ENCODE measurements around the gene TIMM22. TPM values are rescaled to one million over a fixed set of nuclear protein-coding genes. Genes with fewer than 3 reads are reported as not detected.

Gene TIMM22
- total RNA-seq, 1 donor: 10.5 TPM

DNA sequence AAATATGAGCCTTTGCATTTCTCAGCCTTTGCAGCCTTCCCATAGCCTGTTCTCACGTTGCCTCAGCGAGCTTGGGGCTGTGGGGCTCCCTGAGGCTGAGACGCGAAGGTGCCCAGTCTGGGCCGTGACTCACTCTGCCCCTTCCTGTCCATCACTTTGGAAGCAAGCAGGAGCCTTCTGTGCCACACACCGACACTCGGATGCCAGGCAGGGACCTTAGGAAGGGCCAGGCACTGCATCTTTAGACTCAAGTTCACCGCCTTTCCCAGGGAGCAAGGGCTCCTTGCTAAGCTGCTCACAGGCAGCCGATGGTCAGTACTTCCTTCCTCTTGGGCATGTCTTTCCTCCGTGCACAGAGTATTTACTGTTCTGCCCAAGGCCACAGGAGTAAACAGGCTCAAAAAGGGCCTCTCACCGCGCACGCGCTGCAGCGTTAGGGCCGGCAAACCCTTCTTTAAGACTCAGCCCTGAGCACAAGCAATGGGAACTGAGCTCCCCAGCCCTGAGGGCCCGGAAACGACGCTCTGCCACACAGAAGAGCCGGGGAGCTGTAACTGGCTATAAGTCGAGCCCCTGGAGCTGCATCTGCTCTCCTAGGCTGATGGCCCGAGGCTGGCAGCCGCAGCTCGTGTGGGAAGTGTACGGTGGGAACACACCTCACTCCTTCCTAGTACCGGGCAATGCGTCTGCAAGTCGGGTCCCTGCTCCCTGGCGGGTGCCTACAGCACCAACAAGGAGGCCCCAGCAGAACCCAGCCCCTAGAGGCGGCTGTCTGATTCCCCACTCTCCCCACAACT is 7.2 kb downstream of the TIMM22 start:
- Histone ChIP-seq H3K36me3 (ENCODE audit: insufficient read depth, low read length) (peaks cover 61% of the 10 kb centered on the region), H4K20me1 (ENCODE audit: insufficient read depth, low read length) (peaks cover 51% of the 10 kb centered on the region), H3K4me3 (ENCODE audit: insufficient read depth, low read length) (no peak overlapping the region), H3K79me2 (ENCODE audit: insufficient read depth, low read length) (peaks cover 10% of the 10 kb centered on the region), H3K27ac (ENCODE audit: low read depth, low read length) (no peak overlapping the region), H3K4me2 (ENCODE audit: insufficient read depth, low read length) (no peak overlapping the region), H3K27me3 (ENCODE audit: insufficient read depth, low read length) (no peaks in the 10 kb centered on the region), H2AFZ (ENCODE audit: low read length) (no peak overlapping the region), H3K9me3 (ENCODE audit: low read depth, low read length) (no peaks in the 10 kb centered on the region), H3K4me1 (ENCODE audit: insufficient read depth, low read length) (peaks cover 48% of the 10 kb centered on the region)
- peak; percentile 89 for DNase-seq (ENCODE audit: insufficient read length, low spot score, missing footprints)
- TF ChIP-seq, protein P1, sequence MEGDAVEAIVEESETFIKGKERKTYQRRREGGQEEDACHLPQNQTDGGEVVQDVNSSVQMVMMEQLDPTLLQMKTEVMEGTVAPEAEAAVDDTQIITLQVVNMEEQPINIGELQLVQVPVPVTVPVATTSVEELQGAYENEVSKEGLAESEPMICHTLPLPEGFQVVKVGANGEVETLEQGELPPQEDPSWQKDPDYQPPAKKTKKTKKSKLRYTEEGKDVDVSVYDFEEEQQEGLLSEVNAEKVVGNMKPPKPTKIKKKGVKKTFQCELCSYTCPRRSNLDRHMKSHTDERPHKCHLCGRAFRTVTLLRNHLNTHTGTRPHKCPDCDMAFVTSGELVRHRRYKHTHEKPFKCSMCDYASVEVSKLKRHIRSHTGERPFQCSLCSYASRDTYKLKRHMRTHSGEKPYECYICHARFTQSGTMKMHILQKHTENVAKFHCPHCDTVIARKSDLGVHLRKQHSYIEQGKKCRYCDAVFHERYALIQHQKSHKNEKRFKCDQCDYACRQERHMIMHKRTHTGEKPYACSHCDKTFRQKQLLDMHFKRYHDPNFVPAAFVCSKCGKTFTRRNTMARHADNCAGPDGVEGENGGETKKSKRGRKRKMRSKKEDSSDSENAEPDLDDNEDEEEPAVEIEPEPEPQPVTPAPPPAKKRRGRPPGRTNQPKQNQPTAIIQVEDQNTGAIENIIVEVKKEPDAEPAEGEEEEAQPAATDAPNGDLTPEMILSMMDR (IDR thresholded peaks at IDR 0.05; ENCODE audit: extremely low read depth, low read depth, low read length): no peak

DNA sequence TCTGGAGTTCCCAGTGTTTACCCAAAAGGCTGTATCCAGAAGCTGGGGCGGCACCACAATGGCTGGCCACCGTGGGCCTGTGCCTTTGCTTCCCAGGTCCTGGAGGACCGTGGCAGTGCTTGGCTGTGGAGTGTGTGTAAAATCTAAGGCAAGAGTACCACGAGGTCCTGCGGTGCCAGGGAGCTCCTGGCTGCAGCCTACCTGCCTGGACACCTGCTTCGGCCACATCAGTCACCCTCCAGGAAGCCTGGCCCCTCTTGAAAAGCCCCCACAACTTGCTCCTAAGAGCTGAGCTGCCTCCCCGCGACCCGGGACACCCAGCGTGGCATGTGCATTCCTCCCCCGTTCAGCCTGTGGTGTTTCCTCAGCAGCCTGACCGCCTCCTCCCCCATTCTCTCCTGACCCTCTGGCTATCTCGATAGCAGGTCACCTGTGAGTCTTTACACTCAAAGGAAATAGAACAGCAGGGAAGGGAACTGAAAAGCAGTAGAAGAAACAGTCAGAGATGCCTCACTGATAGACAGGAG is 7.9 kb downstream of the TIMM22 start:
- Histone ChIP-seq H3K4me1 (ENCODE audit: insufficient read depth, low read length) (peaks cover 48% of the 10 kb centered on the region), H3K79me2 (ENCODE audit: insufficient read depth, low read length) (peaks cover 5% of the 10 kb centered on the region), H3K4me3 (ENCODE audit: insufficient read depth, low read length) (no peak overlapping the region), H3K9me3 (ENCODE audit: low read depth, low read length) (no peaks in the 10 kb centered on the region), H2AFZ (ENCODE audit: low read length) (no peak overlapping the region), H3K27ac (ENCODE audit: low read depth, low read length) (no peak overlapping the region), H4K20me1 (ENCODE audit: insufficient read depth, low read length) (peaks cover 46% of the 10 kb centered on the region), H3K4me2 (ENCODE audit: insufficient read depth, low read length) (no peak overlapping the region), H3K36me3 (ENCODE audit: insufficient read depth, low read length) (peaks cover 55% of the 10 kb centered on the region), H3K27me3 (ENCODE audit: insufficient read depth, low read length) (no peaks in the 10 kb centered on the region)
- TF ChIP-seq, protein P1 (IDR thresholded peaks at IDR 0.05; ENCODE audit: extremely low read depth, low read depth, low read length): no peak
- peak; percentile 87 for DNase-seq (ENCODE audit: insufficient read length, low spot score, missing footprints)

DNA sequence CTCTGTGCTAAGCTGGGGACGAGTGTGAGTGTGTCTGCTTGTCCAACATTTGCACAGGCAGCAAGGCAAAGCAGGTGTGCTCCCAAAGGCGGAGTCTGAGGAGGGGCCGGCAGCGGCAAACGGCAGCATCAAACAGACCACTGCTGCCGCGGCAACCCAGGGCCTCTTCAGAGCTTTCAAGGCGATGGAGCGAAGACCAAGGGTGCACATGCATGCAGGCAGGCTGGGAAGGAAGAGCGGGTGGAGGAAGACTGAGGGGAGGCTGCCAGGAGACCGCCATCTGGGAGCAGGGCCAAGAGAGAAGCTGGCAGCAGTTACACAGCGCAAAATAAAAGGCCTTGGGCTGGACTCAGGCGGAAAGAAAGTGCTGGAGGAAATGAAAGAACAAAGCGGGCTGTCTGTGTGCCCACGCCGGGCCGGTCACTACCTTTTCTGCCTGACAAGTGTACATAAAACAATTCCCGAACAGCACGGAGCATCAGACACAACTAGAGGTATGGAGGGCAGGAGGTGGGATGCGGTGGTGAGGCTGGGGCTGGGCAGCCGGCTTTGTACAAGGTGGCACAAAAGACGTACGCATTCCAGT is 8.5 kb downstream of the TIMM22 start:
- TF ChIP-seq, protein P1 (IDR thresholded peaks at IDR 0.05; ENCODE audit: extremely low read depth, low read depth, low read length): no peak
- no peak overlapping the region for H3K4me3 ChIP-seq (ENCODE audit: insufficient read depth, low read length)
- no peak overlapping the region for H2AFZ ChIP-seq (ENCODE audit: low read length)
- no peaks in the 10 kb centered on the region for H3K9me3 ChIP-seq (ENCODE audit: low read depth, low read length)
- H3K4me2 ChIP-seq (ENCODE audit: insufficient read depth, low read length): peak overlapping the region; percentile 34
- peaks cover 55% of the 10 kb centered on the region for H3K36me3 ChIP-seq (ENCODE audit: insufficient read depth, low read length)
- peaks cover 5% of the 10 kb centered on the region for H3K79me2 ChIP-seq (ENCODE audit: insufficient read depth, low read length)
- peak; percentile 97 for DNase-seq (ENCODE audit: insufficient read length, low spot score, missing footprints)
- no peak overlapping the region for H3K27ac ChIP-seq (ENCODE audit: low read depth, low read length)
- H3K4me1 ChIP-seq (ENCODE audit: insufficient read depth, low read length): peaks cover 46% of the 10 kb centered on the region
- no peaks in the 10 kb centered on the region for H3K27me3 ChIP-seq (ENCODE audit: insufficient read depth, low read length)
- H4K20me1 ChIP-seq (ENCODE audit: insufficient read depth, low read length): peaks cover 43% of the 10 kb centered on the region

DNA sequence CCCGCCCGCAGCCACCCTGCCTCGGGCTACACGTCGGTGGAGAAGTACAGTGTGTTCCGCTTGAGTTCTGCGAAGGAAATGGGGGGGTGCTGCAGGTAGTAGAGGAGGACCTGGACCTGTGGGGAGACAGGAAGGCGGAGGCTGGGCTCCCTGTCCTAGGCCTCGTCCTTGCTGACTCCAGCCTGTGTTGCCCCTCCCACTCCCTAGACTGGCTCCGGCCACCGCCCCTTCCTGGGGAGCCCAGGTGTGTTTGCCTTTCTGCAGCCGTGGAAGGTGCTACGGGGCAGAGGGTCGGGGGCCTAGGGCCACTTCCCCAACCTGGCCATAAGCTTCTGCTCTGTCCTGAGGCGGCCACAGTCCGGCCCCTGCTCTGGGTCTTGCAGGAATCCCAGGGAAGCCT is 9.1 kb downstream of the TIMM22 start:
- no peak overlapping the region for H3K27ac ChIP-seq (ENCODE audit: low read depth, low read length)
- H3K9me3 ChIP-seq (ENCODE audit: low read depth, low read length): no peaks in the 10 kb centered on the region
- peaks cover 3% of the 10 kb centered on the region for H3K79me2 ChIP-seq (ENCODE audit: insufficient read depth, low read length)
- no peaks in the 10 kb centered on the region for H3K27me3 ChIP-seq (ENCODE audit: insufficient read depth, low read length)
- peaks cover 37% of the 10 kb centered on the region for H4K20me1 ChIP-seq (ENCODE audit: insufficient read depth, low read length)
- H3K4me2 ChIP-seq (ENCODE audit: insufficient read depth, low read length): no peak overlapping the region
- H3K36me3 ChIP-seq (ENCODE audit: insufficient read depth, low read length): peaks cover 51% of the 10 kb centered on the region
- H3K4me1 ChIP-seq (ENCODE audit: insufficient read depth, low read length): peaks cover 40% of the 10 kb centered on the region
- H2AFZ ChIP-seq (ENCODE audit: low read length): no peak overlapping the region
- TF ChIP-seq, protein P1 (IDR thresholded peaks at IDR 0.05; ENCODE audit: extremely low read depth, low read depth, low read length): no peak
- peak; percentile 73 for DNase-seq (ENCODE audit: insufficient read length, low spot score, missing footprints)
- no peak overlapping the region for H3K4me3 ChIP-seq (ENCODE audit: insufficient read depth, low read length)
